NB4 (cell line): ENCODE data around the gene NOS2.

Source experiments
- CTCF ChIP-seq: IDR thresholded peaks from one replicate; pipeline ENCODE4 v1.5.1; 2012; ENCODE audit warnings: low read depth, low read length
- MAX ChIP-seq: IDR thresholded peaks from 2 replicates; pipeline ENCODE4 v1.6.1; 2011; ENCODE audit warnings: low read depth, low read length
- MYC ChIP-seq: IDR thresholded peaks from 2 replicates; pipeline ENCODE4 v1.6.1; 2011; ENCODE audit warnings: low read depth, low read length
- POLR2A ChIP-seq: IDR thresholded peaks from 2 replicates; pipeline ENCODE4 v1.6.1; 2011; ENCODE audit warnings: mild to moderate bottlenecking; ENCODE audit not compliant: insufficient read length; ENCODE audit errors: extremely low read depth

GRCh38 chr17:27762527-27763305, 37.6 kb downstream of the NOS2 start:
- TF ChIP-seq POLR2A = no peak
- TF ChIP-seq CTCF = no peak
- TF ChIP-seq MAX = peak; percentile 93
- peak; percentile 81 for TF ChIP-seq MYC
